ENCODE data around the gene KNCN. TPM values are rescaled to one million over a fixed set of nuclear protein-coding genes. Genes with fewer than 3 reads are reported as not detected.

KNCN gene
- total and polyA plus RNA-seq, 10 of the 15 experiments (the other 5 are each of a cell fraction or from before 2014, with no cell fraction given): not detected

DNA sequence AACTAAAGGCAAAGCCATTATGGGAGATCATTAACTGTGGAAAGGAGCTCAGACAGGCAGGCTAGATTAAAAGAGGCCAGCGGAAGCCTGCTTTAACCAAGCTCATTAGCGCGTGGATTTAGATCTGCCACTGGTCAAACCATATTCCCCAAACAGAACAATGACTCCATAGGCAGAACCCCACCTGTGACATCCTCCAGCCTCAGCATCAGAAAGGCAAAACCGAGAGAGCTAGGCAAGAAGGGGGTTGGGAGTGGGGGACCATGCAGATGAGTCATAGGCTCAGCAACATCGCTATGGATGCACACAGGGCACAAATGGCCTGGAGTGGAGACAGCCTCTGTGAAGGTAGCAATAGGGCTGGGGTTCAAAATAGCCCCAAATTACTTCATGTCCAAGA, 32.0 kb upstream of the KNCN start (continued):
- no peak for TF ChIP-seq MYB (IDR thresholded peaks at IDR 0.05; ENCODE audit: borderline replicate concordance, low read depth, low read length)

- no peak for DNase-seq (ENCODE audit: low read depth, low spot score)
- H4K20me1 ChIP-seq (ENCODE audit: control insufficient read depth, insufficient read depth): no peaks in the 10 kb centered on the region
- WGBS (ENCODE audit: insufficient coverage, insufficient replicate concordance, low lambda C conversion rate, missing lambda C conversion rate): 99% methylated on average over 7 of the region's 7 CpGs
- H3K4me2 ChIP-seq (ENCODE audit: control insufficient read depth, insufficient read depth): no peak overlapping the region
- H3K79me2 ChIP-seq (ENCODE audit: control insufficient read depth, insufficient read depth, low read length): no peaks in the 10 kb centered on the region
- H3K4me3 ChIP-seq: no peak overlapping the region
- SMC1A ChIA-PET (ENCODE audit: uncharacterized antibody, unreplicated experiment): interaction anchor here (1.1 kb wide), 1 partner anchor 98 kb away, joined by 3 read pairs; no protein-coding TSS in a partner anchor
- intact Hi-C loops (cut with micrococcal nuclease; ENCODE audit: unreplicated experiment): no loop called here
- H3K9me3 ChIP-seq (replicated peaks; ENCODE audit: control insufficient read depth, insufficient read depth, low read length): no peaks in the 10 kb centered on the region
- in situ Hi-C loops (cut with MboI): no loop called here
- no peak overlapping the region for H2AFZ ChIP-seq (ENCODE audit: control insufficient read depth, low read depth, low read length)
- BruUV-seq (replicated peaks): no TSS peak
- H3K36me3 ChIP-seq (ENCODE audit: control insufficient read depth in 2 of 2, insufficient read depth in 2 of 2, low read length in 1 of 2): peaks cover 2 to 37% of the 10 kb centered on the region in 2 experiments
- H3K27ac ChIP-seq (ENCODE audit: control insufficient read depth, insufficient read depth): no peak overlapping the region
- POLR2A ChIA-PET: no interaction called here
- RAD21 ChIA-PET (ENCODE audit: unreplicated experiment): no interaction called here
- no peak overlapping the region for H3K9ac ChIP-seq (ENCODE audit: control insufficient read depth, insufficient read depth, low read length)
- H3K27me3 ChIP-seq (replicated peaks in 1 of 2; ENCODE audit: control insufficient read depth in 2 of 2, insufficient read depth in 2 of 2, low read length in 1 of 2): no peaks in the 10 kb centered on the region
- CTCF ChIA-PET: no interaction called here
- ATAC-seq: no peak
- H3K4me1 ChIP-seq (ENCODE audit: control insufficient read depth, insufficient read depth, low read length): no peaks in the 10 kb centered on the region; the same call in 1 of the 2 replicates
- FAIRE-seq: no peak
- TF ChIP-seq POU2F2 (IDR thresholded peaks at IDR 0.05; ENCODE audit: borderline replicate concordance, low read depth, low read length) (no peak), E2F8 (IDR thresholded peaks at IDR 0.05; ENCODE audit: low read depth, partially characterized antibody) (no peak), GABPA (IDR thresholded peaks at IDR 0.05; ENCODE audit: low read depth) (no peak), NR2C2 (IDR thresholded peaks at IDR 0.05; ENCODE audit: borderline replicate concordance, control insufficient read depth, insufficient read length, low read depth) (no peak), SMAD5 (IDR thresholded peaks at IDR 0.05; ENCODE audit: low read depth) (no peak), SPI1 (IDR thresholded peaks at IDR 0.05; ENCODE audit: borderline replicate concordance, insufficient read depth, low read depth, low read length) (no peak)
- TF ChIP-seq, protein P1, sequence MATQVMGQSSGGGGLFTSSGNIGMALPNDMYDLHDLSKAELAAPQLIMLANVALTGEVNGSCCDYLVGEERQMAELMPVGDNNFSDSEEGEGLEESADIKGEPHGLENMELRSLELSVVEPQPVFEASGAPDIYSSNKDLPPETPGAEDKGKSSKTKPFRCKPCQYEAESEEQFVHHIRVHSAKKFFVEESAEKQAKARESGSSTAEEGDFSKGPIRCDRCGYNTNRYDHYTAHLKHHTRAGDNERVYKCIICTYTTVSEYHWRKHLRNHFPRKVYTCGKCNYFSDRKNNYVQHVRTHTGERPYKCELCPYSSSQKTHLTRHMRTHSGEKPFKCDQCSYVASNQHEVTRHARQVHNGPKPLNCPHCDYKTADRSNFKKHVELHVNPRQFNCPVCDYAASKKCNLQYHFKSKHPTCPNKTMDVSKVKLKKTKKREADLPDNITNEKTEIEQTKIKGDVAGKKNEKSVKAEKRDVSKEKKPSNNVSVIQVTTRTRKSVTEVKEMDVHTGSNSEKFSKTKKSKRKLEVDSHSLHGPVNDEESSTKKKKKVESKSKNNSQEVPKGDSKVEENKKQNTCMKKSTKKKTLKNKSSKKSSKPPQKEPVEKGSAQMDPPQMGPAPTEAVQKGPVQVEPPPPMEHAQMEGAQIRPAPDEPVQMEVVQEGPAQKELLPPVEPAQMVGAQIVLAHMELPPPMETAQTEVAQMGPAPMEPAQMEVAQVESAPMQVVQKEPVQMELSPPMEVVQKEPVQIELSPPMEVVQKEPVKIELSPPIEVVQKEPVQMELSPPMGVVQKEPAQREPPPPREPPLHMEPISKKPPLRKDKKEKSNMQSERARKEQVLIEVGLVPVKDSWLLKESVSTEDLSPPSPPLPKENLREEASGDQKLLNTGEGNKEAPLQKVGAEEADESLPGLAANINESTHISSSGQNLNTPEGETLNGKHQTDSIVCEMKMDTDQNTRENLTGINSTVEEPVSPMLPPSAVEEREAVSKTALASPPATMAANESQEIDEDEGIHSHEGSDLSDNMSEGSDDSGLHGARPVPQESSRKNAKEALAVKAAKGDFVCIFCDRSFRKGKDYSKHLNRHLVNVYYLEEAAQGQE (IDR thresholded peaks at IDR 0.05; ENCODE audit: low read depth, low read length): no peak
- TF ChIP-seq, protein P2, sequence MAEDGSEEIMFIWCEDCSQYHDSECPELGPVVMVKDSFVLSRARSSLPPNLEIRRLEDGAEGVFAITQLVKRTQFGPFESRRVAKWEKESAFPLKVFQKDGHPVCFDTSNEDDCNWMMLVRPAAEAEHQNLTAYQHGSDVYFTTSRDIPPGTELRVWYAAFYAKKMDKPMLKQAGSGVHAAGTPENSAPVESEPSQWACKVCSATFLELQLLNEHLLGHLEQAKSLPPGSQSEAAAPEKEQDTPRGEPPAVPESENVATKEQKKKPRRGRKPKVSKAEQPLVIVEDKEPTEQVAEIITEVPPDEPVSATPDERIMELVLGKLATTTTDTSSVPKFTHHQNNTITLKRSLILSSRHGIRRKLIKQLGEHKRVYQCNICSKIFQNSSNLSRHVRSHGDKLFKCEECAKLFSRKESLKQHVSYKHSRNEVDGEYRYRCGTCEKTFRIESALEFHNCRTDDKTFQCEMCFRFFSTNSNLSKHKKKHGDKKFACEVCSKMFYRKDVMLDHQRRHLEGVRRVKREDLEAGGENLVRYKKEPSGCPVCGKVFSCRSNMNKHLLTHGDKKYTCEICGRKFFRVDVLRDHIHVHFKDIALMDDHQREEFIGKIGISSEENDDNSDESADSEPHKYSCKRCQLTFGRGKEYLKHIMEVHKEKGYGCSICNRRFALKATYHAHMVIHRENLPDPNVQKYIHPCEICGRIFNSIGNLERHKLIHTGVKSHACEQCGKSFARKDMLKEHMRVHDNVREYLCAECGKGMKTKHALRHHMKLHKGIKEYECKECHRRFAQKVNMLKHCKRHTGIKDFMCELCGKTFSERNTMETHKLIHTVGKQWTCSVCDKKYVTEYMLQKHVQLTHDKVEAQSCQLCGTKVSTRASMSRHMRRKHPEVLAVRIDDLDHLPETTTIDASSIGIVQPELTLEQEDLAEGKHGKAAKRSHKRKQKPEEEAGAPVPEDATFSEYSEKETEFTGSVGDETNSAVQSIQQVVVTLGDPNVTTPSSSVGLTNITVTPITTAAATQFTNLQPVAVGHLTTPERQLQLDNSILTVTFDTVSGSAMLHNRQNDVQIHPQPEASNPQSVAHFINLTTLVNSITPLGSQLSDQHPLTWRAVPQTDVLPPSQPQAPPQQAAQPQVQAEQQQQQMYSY (CRISPR knock-in tag; IDR thresholded peaks at IDR 0.05): no peak
- TF ChIP-seq, protein P3, sequence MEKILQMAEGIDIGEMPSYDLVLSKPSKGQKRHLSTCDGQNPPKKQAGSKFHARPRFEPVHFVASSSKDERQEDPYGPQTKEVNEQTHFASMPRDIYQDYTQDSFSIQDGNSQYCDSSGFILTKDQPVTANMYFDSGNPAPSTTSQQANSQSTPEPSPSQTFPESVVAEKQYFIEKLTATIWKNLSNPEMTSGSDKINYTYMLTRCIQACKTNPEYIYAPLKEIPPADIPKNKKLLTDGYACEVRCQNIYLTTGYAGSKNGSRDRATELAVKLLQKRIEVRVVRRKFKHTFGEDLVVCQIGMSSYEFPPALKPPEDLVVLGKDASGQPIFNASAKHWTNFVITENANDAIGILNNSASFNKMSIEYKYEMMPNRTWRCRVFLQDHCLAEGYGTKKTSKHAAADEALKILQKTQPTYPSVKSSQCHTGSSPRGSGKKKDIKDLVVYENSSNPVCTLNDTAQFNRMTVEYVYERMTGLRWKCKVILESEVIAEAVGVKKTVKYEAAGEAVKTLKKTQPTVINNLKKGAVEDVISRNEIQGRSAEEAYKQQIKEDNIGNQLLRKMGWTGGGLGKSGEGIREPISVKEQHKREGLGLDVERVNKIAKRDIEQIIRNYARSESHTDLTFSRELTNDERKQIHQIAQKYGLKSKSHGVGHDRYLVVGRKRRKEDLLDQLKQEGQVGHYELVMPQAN (conservative IDR thresholded peaks at IDR 0.05): no peak
These were observed 31.5 kb upstream of the KNCN start for GRCh38 chr1:46582972-46583371.
